ENCODE data around the gene SPOP. TPM values are rescaled to one million over a fixed set of nuclear protein-coding genes. Genes with fewer than 3 reads are reported as not detected.
"Not testable (repeated sequence)": the region's sequence is repeated elsewhere in the genome, so short reads cannot be mapped to it uniquely, and the experiment has no call there.

The SPOP gene
- total and polyA plus RNA-seq, 7 donors: 31.2 to 64.9 (median 47.3) TPM

DNA sequence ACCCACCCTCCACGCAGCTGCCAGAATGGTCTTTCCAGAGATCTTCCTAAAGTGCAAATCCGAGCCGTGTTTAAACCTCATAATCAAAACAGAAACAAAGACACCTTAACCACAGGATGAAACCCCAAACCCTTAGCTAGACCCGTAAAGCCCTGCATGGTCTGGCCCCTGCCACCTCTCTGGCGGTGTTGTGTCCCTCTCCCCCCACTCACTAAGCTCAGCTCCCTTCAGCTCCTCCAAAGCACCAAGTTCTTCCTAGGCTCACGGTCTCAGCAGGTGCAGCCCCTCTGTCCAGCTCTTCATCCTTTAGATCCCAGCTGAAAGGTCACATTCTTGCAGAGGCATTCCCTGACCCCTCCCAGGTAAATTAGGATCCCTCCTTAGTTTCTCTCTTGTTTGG lies 106.6 kb downstream of the SPOP start:
- Histone ChIP-seq H3K4me3 (no peak overlapping the region), H3K27ac (no peak overlapping the region), H3K27me3 (ENCODE audit: insufficient read depth in 3 of 3, low read length in 2 of 3) (peaks cover 0 to 5% (median 0%) of the 10 kb centered on the region in 3 donors), H3K36me3 (ENCODE audit: insufficient read depth in 1 of 2, low read depth in 1 of 2) (no peaks in the 10 kb centered on the region), H3K4me1 (peaks cover 16% of the 10 kb centered on the region), H3K9me3 (no peaks in the 10 kb centered on the region)
- ATAC-seq (no peak), DNase-seq (peak in 1 of 2 donors; percentile 13)
- TF ChIP-seq, protein P1, sequence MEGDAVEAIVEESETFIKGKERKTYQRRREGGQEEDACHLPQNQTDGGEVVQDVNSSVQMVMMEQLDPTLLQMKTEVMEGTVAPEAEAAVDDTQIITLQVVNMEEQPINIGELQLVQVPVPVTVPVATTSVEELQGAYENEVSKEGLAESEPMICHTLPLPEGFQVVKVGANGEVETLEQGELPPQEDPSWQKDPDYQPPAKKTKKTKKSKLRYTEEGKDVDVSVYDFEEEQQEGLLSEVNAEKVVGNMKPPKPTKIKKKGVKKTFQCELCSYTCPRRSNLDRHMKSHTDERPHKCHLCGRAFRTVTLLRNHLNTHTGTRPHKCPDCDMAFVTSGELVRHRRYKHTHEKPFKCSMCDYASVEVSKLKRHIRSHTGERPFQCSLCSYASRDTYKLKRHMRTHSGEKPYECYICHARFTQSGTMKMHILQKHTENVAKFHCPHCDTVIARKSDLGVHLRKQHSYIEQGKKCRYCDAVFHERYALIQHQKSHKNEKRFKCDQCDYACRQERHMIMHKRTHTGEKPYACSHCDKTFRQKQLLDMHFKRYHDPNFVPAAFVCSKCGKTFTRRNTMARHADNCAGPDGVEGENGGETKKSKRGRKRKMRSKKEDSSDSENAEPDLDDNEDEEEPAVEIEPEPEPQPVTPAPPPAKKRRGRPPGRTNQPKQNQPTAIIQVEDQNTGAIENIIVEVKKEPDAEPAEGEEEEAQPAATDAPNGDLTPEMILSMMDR (IDR thresholded peaks at IDR 0.05): no peak
- intact Hi-C loops (cut with DNase I): loop anchor here in 1 of 2 donors (2.0 kb wide), 1 partner anchor 210 kb away; no protein-coding TSS in a partner anchor
- WGBS, 3 donors: 49 to 57% (median 54%) methylated on average over 6 of the region's 6 CpGs

DNA sequence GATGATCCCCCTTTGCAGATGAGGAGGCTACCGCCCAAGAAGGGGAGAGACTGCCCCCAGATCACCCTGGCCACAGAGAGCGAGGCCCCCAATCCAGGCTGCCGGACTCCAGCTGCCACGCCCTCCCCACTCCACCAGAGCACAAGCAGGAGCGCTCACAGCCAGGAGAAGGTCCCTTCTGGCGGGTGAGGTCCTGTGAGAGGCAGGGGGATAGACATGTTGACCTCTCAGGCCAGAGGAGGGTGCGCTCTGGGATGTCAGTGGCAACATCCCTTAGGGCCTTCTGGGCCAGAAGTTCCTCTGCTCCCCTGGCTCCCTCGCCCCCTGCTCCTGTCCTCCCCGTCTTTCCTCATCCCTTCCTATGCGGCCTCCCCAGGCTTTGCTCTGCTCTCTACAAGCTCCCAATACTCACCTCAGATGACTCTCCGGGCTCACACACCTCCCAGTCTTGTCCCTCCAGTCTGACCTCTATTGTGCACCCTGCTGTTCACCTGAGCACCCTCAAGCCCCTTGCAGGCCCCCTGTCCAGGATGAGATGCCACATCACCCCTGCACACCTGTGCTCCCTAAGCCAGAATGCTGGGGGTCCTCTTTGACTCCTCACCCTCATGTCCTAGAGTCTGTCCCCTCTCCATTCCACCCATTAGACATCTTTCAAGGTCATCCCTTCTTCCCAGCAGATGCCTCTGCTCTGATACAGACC lies 107.2 kb downstream of the SPOP start:
- intact Hi-C loops (cut with DNase I): loop anchor here in 1 of 2 donors (2.0 kb wide), 1 partner anchor 210 kb away; no protein-coding TSS in a partner anchor
- peak overlapping the region; percentile 58 for H3K27ac ChIP-seq
- 56 to 68% (median 61%) methylated on average over 11 of the region's 11 CpGs for WGBS, 3 donors

DNA sequence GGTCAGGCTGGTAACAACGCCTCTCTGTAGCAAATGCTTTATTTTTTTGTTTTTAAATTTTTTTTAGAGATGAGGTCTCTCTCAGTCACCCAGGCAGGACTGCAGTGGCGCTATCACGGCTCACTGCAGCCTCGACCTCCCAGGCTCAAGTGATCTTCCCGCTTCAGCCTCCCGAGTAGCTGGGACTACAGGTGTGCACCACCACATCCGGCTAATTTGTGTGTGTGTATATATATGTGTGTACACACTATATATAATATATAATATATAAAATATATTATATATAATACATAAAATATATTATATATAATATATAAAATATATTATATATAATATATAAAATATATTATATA lies 109.2 kb downstream of the SPOP start:
- peak in 1 of 2 donors; percentile 18 for DNase-seq
- H3K27me3 ChIP-seq (ENCODE audit: insufficient read depth in 3 of 3, low read length in 2 of 3); H3K9me3 ChIP-seq; H3K36me3 ChIP-seq (ENCODE audit: insufficient read depth in 1 of 2, low read depth in 1 of 2); ATAC-seq: not testable (repeated sequence)
- Histone ChIP-seq H3K27ac (peak overlapping the region; percentile 85), H3K4me1 (peaks cover 25% of the 10 kb centered on the region), H3K4me3 (peak overlapping the region; percentile 73)
- intact Hi-C loops (cut with DNase I): loop anchor here (1.0 to 10.0 kb wide), 4 partner anchors 206 to 429 kb away; partner anchors contain the start of genes DLX3 (in 2 of the 2) and TAC4 (in 1 of the 2)
- WGBS, 3 donors: 77 to 86% (median 80%) methylated on average over 7 of the region's 7 CpGs

More for the DNA sequence above, 107.2 kb downstream of the SPOP start:
- Histone ChIP-seq H3K9me3 (no peaks in the 10 kb centered on the region), H3K36me3 (ENCODE audit: insufficient read depth in 1 of 2, low read depth in 1 of 2) (no peaks in the 10 kb centered on the region), H3K27me3 (ENCODE audit: insufficient read depth in 3 of 3, low read length in 2 of 3) (no peaks in the 10 kb centered on the region), H3K4me3 (no peak overlapping the region), H3K4me1 (peaks cover 20% of the 10 kb centered on the region)
- TF ChIP-seq, protein P1 (IDR thresholded peaks at IDR 0.05): no peak
- peak in 1 of 2 donors; percentile 34 for DNase-seq
- no peak for ATAC-seq

DNA sequence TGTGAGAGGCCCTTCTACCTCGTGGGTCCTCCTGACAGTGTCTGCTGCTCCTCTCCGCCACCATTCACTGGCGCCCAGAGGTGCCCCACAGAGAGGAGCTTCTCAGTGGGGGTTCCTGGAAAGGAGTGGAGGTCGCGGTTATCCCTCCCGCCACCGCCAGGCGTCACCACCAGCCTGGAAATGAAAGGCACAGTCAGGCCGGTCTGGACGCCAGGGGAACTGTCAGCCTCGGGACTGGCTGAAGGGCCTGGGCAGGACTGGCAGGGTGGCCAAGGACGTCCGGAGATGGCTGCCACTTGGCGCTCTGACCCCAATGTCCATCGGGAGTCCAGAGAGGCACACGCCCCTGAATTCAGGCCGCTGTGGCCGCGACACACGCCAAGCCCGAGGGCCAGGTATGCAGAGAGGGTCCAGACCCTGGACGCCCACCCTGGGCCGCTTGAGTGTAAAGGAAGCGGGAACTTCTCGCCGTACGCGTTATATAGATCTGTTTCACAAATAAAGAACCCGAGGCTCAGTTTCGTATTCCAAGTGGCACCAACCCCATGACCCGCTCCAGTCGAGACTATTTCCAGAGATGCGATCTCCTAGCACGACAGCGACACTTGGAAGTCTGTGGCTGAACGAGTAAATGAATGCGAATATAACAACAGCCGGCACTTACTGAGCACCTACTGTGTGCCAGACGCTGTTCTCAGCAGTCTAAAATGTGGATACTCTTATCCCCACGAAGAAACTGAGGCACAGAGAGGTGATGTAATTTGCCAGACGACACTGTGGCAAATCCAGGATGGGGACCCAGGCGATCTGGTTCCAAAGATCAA lies 109.8 kb downstream of the SPOP start:
- ATAC-seq (peak; percentile 73 to 84 (median 78)), DNase-seq (peak; percentile 92 to 96)
- Histone ChIP-seq H3K9me3 (no peaks in the 10 kb centered on the region), H3K4me1 (peaks cover 25% of the 10 kb centered on the region), H3K36me3 (ENCODE audit: insufficient read depth in 1 of 2, low read depth in 1 of 2) (no peaks in the 10 kb centered on the region), H3K4me3 (peak overlapping the region; percentile 73), H3K27ac (peak overlapping the region; percentile 85), H3K27me3 (ENCODE audit: insufficient read depth in 3 of 3, low read length in 2 of 3) (no peaks in the 10 kb centered on the region)
- WGBS, 3 donors: 6 to 11% (median 8%) methylated on average over 42 of the region's 42 CpGs
- TF ChIP-seq, protein P1 (IDR thresholded peaks at IDR 0.05): peak; percentile 97
- intact Hi-C loops (cut with DNase I): loop anchor here (1.0 to 10.0 kb wide), 6 partner anchors 127 to 429 kb away; partner anchors contain the start of genes DLX3 (in 2 of the 2) and TAC4 (in 1 of the 2)

DNA sequence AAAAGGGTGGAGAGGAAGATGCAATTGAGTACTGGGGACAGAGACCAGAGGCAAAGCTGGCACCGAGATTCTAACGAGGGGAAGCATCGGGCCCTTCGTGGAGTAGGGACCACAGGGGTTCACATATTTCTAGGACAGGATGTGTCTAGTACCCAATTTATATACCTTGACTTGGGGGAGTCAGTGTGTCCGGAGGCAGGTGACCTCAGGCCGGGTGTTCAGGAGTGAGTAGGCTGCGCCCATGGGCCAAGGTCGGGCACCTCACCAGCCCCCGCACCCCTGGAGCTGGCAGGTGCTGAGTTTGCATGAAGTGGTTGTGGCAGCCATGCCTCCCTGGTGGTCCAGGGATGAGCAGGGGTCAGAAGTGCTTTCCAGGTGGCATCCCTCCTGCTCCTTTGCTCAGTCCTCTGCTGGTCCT lies 110.8 kb downstream of the SPOP start:
- no peaks in the 10 kb centered on the region for H3K9me3 ChIP-seq
- H3K4me3 ChIP-seq: no peak overlapping the region
- no peaks in the 10 kb centered on the region for H3K36me3 ChIP-seq (ENCODE audit: insufficient read depth in 1 of 2, low read depth in 1 of 2)
- no peaks in the 10 kb centered on the region for H3K27me3 ChIP-seq (ENCODE audit: insufficient read depth in 3 of 3, low read length in 2 of 3)
- 82 to 93% (median 90%) methylated on average over 9 of the region's 9 CpGs for WGBS, 3 donors
- H3K4me1 ChIP-seq: peaks cover 25% of the 10 kb centered on the region
- intact Hi-C loops (cut with DNase I): loop anchor here (1.0 to 10.0 kb wide), 5 partner anchors 128 to 430 kb away; partner anchors contain the start of gene DLX3 (in 2 of the 2)
- no peak for ATAC-seq
- peak in 1 of 2 donors; percentile 48 for DNase-seq
- TF ChIP-seq, protein P1 (IDR thresholded peaks at IDR 0.05): no peak
- H3K27ac ChIP-seq: peak overlapping the region; percentile 85
